K562 (cell line): Measurements from ENCODE around the gene HPD. TPM values are rescaled to one million over a fixed set of nuclear protein-coding genes. Genes with fewer than 3 reads are reported as not detected.

Source experiments
- CEBPZ ChIP-seq: fragments of 150-350 bp; IDR thresholded peaks from 2 replicates; pipeline ENCODE4 v1.6.1; 2014; ENCODE audit warnings: low read depth, mild to moderate bottlenecking, low read length, borderline replicate concordance
- CHD1 ChIP-seq: fragments of 200-600 bp; sonication (generic); IDR thresholded peaks from one replicate; pipeline ENCODE4 v1.6.1; 2012; ENCODE audit warnings: mild to moderate bottlenecking, moderate library complexity, low read length, inconsistent platforms
- HLTF ChIP-seq: fragments of 450-650 bp; IDR thresholded peaks from 2 replicates; pipeline ENCODE4 v1.6.1; 2016
- IRF2 ChIP-seq: sonication (generic); formaldehyde crosslinking; IDR thresholded peaks from 2 replicates; pipeline ENCODE4 v1.8.1; 2022; ENCODE audit warnings: mild to moderate bottlenecking, missing genetic modification reagents
- KLF10 ChIP-seq: fragments of 250-450 bp; sonication (Bioruptor Pico); IDR thresholded peaks from 2 replicates; pipeline ENCODE4 v1.6.1; 2021; ENCODE audit warnings: matching md5 sums
- MYC ChIP-seq, 2 experiments: fragments of 250-450 bp in 1 of 2; sonication (Bioruptor Pico) in 1 of 2; IDR thresholded peaks; 2 replicates each; pipeline versions ENCODE4 v1.5.1 to v1.6.1; 2012 to 2021; ENCODE audit warnings: low read depth in 2 of 2, borderline replicate concordance in 1 of 2, improper control_type of control experiment in 1 of 2, low read length in 1 of 2, mild to moderate bottlenecking in 1 of 2, moderate library complexity in 1 of 2
- NR2F6 ChIP-seq: fragments of 450-650 bp; formaldehyde crosslinking; IDR thresholded peaks from 2 replicates; pipeline ENCODE4 v1.4.0; 2020; ENCODE audit warnings: mild to moderate bottlenecking
- PTRF ChIP-seq: fragments of 450-650 bp; IDR thresholded peaks from 2 replicates; pipeline ENCODE4 v1.6.1; 2016; ENCODE audit warnings: mild to moderate bottlenecking, missing genetic modification characterization, missing compliant biosample characterization
- PYGO2 ChIP-seq: fragments of 450-650 bp; IDR thresholded peaks from 2 replicates; pipeline ENCODE4 v1.6.1; 2016; ENCODE audit warnings: mild to moderate bottlenecking, missing genetic modification characterization, moderate library complexity, missing compliant biosample characterization
- SRSF3 ChIP-seq: fragments of 200-400 bp; formaldehyde crosslinking; IDR thresholded peaks from 2 replicates; pipeline ENCODE4 v1.6.1; 2016; ENCODE audit warnings: mild to moderate bottlenecking, low read length, moderate library complexity; ENCODE audit not compliant: insufficient read depth
- TAF9B ChIP-seq: fragments of 450-650 bp; IDR thresholded peaks from 2 replicates; pipeline ENCODE4 v1.6.1; 2018; ENCODE audit warnings: mild to moderate bottlenecking; ENCODE audit not compliant: partially characterized antibody
- TARDBP ChIP-seq: fragments of 450-650 bp; IDR thresholded peaks from 2 replicates; pipeline ENCODE4 v1.6.1; 2016
- THRAP3 ChIP-seq: fragments of 450-650 bp; IDR thresholded peaks from 2 replicates; pipeline ENCODE4 v1.6.1; 2016; ENCODE audit warnings: mild to moderate bottlenecking, inconsistent platforms, borderline replicate concordance
- ZNF280A ChIP-seq: fragments of 450-650 bp; IDR thresholded peaks from 2 replicates; pipeline ENCODE4 v1.6.1; 2018; ENCODE audit warnings: mild to moderate bottlenecking, low read depth; ENCODE audit not compliant: partially characterized antibody
- ZNF311 ChIP-seq: fragments of 250-450 bp; sonication (Bioruptor Pico); IDR thresholded peaks from 2 replicates; pipeline ENCODE4 v1.4.0; 2020; ENCODE audit warnings: mild to moderate bottlenecking, moderate library complexity
- ZNF511 ChIP-seq: sonication (generic); formaldehyde crosslinking; IDR thresholded peaks from 2 replicates; pipeline ENCODE4 v1.8.0; 2022; ENCODE audit warnings: mild to moderate bottlenecking, missing genetic modification reagents
- ZNF57 ChIP-seq: fragments of 450-650 bp; formaldehyde crosslinking; IDR thresholded peaks from 2 replicates; pipeline ENCODE4 v1.4.0; 2020; ENCODE audit warnings: mild to moderate bottlenecking, moderate library complexity
- ZNF830 ChIP-seq: fragments of 250-450 bp; sonication (Bioruptor Pico); IDR thresholded peaks from 2 replicates; pipeline ENCODE4 v1.5.0; 2021; ENCODE audit warnings: mild to moderate bottlenecking
- polyA plus RNA-seq, 8 experiments: library from polyadenylated mRNA; depleted of rRNA in 4 of 8; stranded (reverse) in 5 of 8; unstranded in 3 of 8; fragments of >200 nt; fragmentation: Nextera tagmentation in 2 of 8; fragmentation: Illumina TruSeq in 1 of 8; extraction: Ambion mirVana in 2 of 8; extraction: Trizol in 1 of 8; gene quantifications; 2 replicates each; pipeline versions ENCODE4 v1.2.1 to v1.2.3, GENCODE V29; 2011 to 2014; ENCODE audit warnings: inconsistent platforms in 1 of 8, missing spikeins in 1 of 8
- total RNA-seq, 7 experiments: library from RNA; depleted of rRNA in 6 of 7; stranded (reverse); fragments of >200 nt in 6 of 7; fragmentation: Illumina TruSeq in 2 of 7; extraction: Trizol in 2 of 7; gene quantifications; 2 replicates each; pipeline versions ENCODE4 v1.2.1 to v1.2.3, GENCODE V29; 2011 to 2021; ENCODE audit warnings: low replicate concordance in 1 of 7
- TF ChIP-seq, protein P1 (sequence below): sonication (generic); formaldehyde crosslinking; IDR thresholded peaks from 2 replicates; pipeline ENCODE4 v1.9.0; 2022; ENCODE audit warnings: mild to moderate bottlenecking, missing genetic modification reagents
- TF ChIP-seq, protein P2 (sequence below): fragments of 250-450 bp; sonication (Bioruptor Pico); IDR thresholded peaks from 2 replicates; pipeline ENCODE4 v1.8.0; 2021; ENCODE audit warnings: moderate library complexity, mild to moderate bottlenecking, inconsistent platforms
- TF ChIP-seq, protein P3 (sequence below): fragments of 250-450 bp; sonication (Bioruptor Pico); IDR thresholded peaks from 2 replicates; pipeline ENCODE4 v1.5.0; 2020; ENCODE audit warnings: mild to moderate bottlenecking

HPD gene
- total and polyA plus RNA-seq, 9 of the 15 experiments (the other 6 are each of a cell fraction or from before 2014, with no cell fraction given), result 0.06 to 0.29 (median 0.07) TPM; not detected in 4

DNA sequence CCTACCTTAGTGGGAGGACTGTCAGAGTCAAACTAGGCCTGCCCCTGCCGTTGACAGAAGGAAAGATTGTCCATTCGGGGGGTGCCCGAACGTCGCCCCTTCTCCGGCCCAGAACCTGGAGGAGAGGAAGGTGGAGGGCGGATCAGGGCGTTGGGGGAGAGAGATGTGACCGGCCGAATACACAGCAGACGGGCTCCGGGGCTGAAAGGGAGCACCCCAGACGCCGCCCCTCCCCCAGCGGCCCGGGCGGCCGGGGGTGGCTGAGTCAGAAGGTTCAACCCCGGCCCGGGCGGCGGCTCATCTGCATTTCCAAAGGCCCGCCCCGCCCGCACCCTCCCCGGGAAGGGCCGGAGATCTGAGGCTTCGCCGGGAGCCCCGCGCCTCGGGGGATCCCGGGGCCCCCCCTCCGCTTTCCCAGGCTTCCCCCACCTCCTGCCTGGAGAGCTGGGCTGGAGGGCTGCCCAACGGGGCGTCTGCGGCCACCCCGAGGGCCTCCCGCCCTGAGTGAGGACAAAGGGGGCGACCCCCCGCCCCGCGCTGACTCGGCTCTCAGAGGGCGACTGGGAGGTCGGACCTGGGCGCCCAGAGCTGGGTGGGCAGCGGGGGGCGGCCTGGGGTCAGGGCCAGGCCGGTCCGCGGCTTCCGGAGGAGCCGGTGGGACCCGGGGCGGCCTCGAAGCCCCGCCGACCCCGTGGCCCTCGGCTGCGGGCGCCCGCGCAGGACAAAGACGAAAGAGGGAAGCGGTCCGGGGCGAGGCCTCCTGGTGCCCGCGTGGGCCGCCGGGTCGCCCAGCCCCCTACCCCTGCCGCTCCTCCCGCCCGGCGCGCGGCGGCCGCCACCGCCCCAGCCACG, 58.6 kb downstream of the HPD start (continued):
- TF ChIP-seq ZNF830 (CRISPR knock-in tag) (no peak), ZNF511 (CRISPR knock-in tag) (no peak), THRAP3 (no peak), ZNF311 (no peak), ZNF280A (no peak), ZNF57 (no peak), NR2F6 (no peak), SRSF3 (no peak), KLF10 (CRISPR knock-in tag) (no peak), PTRF (no peak), HLTF (no peak), IRF2 (CRISPR knock-in tag) (no peak), TARDBP (no peak), CEBPZ (no peak), TAF9B (peak; percentile 50), MYC (IDR thresholded peaks at IDR 0.05; ENCODE audit: low read depth, low read length) (peak; percentile 31; the same call in 1 of the 2 replicates), MYC (CRISPR knock-in tag; IDR thresholded peaks at IDR 0.05; ENCODE audit: borderline replicate concordance, low read depth) (peak; percentile 43; the same call in 1 of the 2 replicates), CHD1 (peak; percentile 73), PYGO2 (tag) (no peak)
- TF ChIP-seq, protein P1, sequence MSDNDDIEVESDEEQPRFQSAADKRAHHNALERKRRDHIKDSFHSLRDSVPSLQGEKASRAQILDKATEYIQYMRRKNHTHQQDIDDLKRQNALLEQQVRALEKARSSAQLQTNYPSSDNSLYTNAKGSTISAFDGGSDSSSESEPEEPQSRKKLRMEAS (CRISPR knock-in tag), result no peak
- TF ChIP-seq, protein P2, sequence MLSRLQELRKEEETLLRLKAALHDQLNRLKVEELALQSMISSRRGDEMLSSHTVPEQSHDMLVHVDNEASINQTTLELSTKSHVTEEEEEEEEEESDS (CRISPR knock-in tag), result no peak
- TF ChIP-seq, protein P3, sequence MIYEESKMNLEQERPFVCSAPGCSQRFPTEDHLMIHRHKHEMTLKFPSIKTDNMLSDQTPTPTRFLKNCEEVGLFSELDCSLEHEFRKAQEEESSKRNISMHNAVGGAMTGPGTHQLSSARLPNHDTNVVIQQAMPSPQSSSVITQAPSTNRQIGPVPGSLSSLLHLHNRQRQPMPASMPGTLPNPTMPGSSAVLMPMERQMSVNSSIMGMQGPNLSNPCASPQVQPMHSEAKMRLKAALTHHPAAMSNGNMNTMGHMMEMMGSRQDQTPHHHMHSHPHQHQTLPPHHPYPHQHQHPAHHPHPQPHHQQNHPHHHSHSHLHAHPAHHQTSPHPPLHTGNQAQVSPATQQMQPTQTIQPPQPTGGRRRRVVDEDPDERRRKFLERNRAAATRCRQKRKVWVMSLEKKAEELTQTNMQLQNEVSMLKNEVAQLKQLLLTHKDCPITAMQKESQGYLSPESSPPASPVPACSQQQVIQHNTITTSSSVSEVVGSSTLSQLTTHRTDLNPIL, result no peak
